Left ventricle myocardium inferior (tissue), 1 donor: ENCODE measurements around the gene NOXA1. TPM values are rescaled to one million over a fixed set of nuclear protein-coding genes. Genes with fewer than 3 reads are reported as not detected.
A peak's percentile ranks its signal among the peaks of the same experiment; 100 is the strongest.

Source experiments
- DNase-seq: peaks from one replicate; pipeline ENCODE4 v3.0.0-alpha.2; 2020
- H3K27ac ChIP-seq: fragments of 200-600 bp; replicated peaks from 2 replicates; pipeline ENCODE4 v1.8.0; 2021
- H3K27me3 ChIP-seq: fragments of 200-600 bp; 2 replicates; pipeline ENCODE4 v1.8.0; 2021; ENCODE audit warnings: low read depth
- H3K36me3 ChIP-seq: fragments of 200-600 bp; 2 replicates; pipeline ENCODE4 v1.8.0; 2021
- H3K4me1 ChIP-seq: fragments of 200-600 bp; 2 replicates; pipeline ENCODE4 v1.8.0; 2021
- H3K4me3 ChIP-seq: fragments of 200-600 bp; 2 replicates; pipeline ENCODE4 v1.8.0; 2021; ENCODE audit warnings: mild to moderate bottlenecking, moderate library complexity
- H3K9me3 ChIP-seq: fragments of 200-600 bp; replicated peaks from 2 replicates; pipeline ENCODE4 v1.8.0; 2021
- CTCF ChIP-seq: fragments of 200-600 bp; IDR thresholded peaks from 2 replicates; pipeline ENCODE4 v1.8.0; 2021; ENCODE audit warnings: antibody characterized with exemption, mild to moderate bottlenecking, borderline replicate concordance
- intact Hi-C: fragments of 100-400 bp; cut with micrococcal nuclease; formaldehyde crosslinking; loops from one replicate; pipeline ENCODE4 v1.11.0; 2022
- total RNA-seq: library from RNA; stranded (reverse); fragmentation: NEBNext Ultra II Directional; extraction: Animal tissue kit (Norgen Biotek cat#: 25700); gene quantifications from one replicate; pipeline ENCODE4 v1.2.1, GENCODE V29; 2021
- donor health status: DM: no; HTN: yes; CAD: no; lungs with severe emphysema.

NOXA1 gene
- total RNA-seq, 1 donor from 2014 or later, result 2.0 TPM

DNA sequence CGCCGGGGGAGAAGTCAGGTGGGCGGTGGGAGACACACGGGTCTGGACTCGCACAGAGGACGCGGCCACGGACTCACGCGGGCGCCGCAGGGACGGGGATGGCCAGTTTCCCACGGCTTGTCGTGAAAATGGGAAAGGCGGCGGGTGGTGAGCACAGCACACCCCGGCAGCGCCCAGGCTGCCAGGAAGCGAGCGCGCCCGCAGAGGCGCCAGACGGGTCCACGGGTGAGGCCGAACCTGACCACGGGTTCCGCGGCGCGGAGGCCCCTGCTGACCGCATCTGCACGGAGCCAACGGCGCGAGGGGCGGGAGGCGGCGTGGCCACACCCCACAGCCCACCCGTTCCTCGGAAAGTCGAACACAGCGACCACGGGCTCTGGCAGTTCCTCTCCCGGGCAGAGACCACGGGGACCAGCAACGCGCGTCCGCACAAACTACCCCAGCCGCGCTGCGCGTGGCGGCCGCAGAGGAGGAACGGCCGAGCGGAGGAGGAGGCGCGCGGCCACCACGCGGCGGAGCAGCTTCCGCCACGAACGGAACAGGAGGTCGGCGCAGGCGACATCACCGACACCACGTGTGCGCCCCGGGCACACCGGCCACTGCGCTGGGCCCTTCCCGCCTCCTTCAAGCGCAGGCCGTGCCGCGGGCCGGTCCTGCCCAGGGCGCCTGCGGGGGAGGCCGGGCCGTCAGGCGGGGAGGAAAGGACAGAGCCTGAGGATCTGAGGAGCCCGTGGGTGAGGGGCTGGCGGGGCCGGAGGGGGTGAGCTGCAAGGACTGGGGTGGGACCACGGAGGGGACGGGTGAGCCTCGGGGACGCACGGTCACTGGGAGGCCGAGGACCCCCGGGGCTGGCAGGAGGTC, 5.8 kb upstream of the NOXA1 start:
- peak overlapping the region; percentile 64 for H3K4me3 ChIP-seq
- peaks cover 39% of the 10 kb centered on the region for H3K4me1 ChIP-seq
- H3K9me3 ChIP-seq, result no peaks in the 10 kb centered on the region
- no peak for DNase-seq
- H3K27me3 ChIP-seq, result no peaks in the 10 kb centered on the region
- no peaks in the 10 kb centered on the region for H3K36me3 ChIP-seq
- intact Hi-C loops, result no loop called here
- no peak for TF ChIP-seq CTCF
- H3K27ac ChIP-seq, result peak overlapping the region; percentile 79

DNA sequence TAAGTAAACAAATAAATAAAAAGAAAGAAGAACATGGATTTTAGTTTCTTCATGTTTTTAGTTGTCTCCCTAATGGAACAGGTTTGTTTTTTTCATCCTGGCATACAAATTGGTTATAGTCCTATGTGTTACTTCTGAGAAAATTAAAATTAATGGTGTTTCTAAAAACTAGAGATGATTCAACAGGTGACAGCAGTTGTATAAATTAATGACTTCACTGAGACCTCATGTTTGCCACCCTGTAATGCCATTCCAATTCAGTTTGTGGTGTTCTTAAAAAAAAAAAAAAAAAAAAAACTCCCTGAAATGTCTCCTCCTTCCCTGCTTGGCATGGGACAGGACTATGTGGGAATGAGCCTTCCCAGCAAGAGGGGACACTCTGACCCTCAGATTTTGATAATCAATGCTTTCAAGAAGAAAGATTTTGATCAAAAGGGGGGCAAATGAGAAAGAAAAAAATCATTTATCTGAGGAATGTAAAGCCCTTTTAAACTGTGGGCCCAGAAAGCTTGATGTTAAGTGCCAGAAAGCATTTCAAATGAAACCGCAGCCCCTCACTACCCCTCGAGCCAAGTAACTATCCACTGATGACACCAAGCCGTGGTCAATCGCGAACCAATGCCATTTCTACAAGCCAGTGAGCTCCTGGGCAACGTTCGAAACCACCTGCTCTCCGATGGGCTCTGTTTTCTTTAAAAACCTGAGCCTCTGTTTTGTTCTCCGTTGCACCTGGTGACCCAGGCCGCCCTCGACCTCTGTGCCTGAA, 1.2 kb upstream of the NOXA1 start:
- no peaks in the 10 kb centered on the region for H3K27me3 ChIP-seq
- no peaks in the 10 kb centered on the region for H3K9me3 ChIP-seq
- H3K36me3 ChIP-seq, result no peaks in the 10 kb centered on the region
- peaks cover 52% of the 10 kb centered on the region for H3K4me1 ChIP-seq
- peak overlapping the region; percentile 96 for H3K4me3 ChIP-seq
- no peak for TF ChIP-seq CTCF
- intact Hi-C loops, result no loop called here
- peak overlapping the region; percentile 84 for H3K27ac ChIP-seq
- DNase-seq, result peak; percentile 16

GRCh38 chr9:137423514-137424291, 510 bp downstream of the NOXA1 start:
- Histone ChIP-seq H3K4me3 (peak overlapping the region; percentile 96), H3K4me1 (peaks cover 46% of the 10 kb centered on the region), H3K27ac (peak overlapping the region; percentile 85), H3K36me3 (no peaks in the 10 kb centered on the region), H3K9me3 (no peaks in the 10 kb centered on the region), H3K27me3 (no peaks in the 10 kb centered on the region)
- DNase-seq, result peak; percentile 24
- intact Hi-C loops, result no loop called here
- peak; percentile 51 for TF ChIP-seq CTCF

DNA sequence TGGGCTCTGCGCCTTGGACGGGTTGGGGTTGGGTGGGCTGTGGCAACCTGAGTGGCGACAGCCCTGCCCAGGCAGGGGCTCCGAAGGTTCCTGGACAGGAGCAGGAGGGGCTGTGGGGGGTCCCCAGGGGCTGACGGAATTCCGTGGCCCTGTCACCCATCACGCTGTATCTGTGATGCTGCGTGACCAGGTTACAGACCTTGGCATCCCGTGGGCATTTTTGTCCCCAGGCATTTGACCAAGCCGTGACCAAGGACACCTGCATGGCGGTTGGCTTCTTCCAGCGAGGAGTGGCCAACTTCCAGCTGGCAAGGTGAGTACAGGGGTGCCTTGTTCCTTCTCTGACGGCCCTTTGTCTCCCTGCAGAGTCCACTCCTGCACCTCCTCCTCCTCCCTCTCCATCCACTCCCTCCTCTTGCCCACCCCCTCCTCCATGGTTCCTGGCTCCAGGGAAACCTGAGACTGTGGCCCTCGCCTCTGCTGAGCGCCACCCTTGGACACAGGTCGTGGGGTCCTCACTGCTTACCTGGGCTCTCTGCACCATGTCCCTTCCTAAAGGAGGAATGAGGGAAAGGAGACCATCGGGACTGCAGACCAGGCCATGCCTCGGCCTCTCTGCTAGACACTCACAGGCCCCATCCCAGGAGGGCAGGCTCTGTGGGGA, 3.0 kb downstream of the NOXA1 start:
- intact Hi-C loops, result no loop called here
- no peak overlapping the region for H3K4me3 ChIP-seq
- no peaks in the 10 kb centered on the region for H3K9me3 ChIP-seq
- H3K27ac ChIP-seq, result peak overlapping the region; percentile 54
- H3K27me3 ChIP-seq, result no peaks in the 10 kb centered on the region
- peaks cover 44% of the 10 kb centered on the region for H3K4me1 ChIP-seq
- peak; percentile 16 for DNase-seq
- H3K36me3 ChIP-seq, result no peaks in the 10 kb centered on the region
- no peak for TF ChIP-seq CTCF
